Measurements from ENCODE around the gene UAP1L1.

The UAP1L1 gene

GRCh38 chr9:137046088-137046787 is 31.1 kb upstream of the UAP1L1 start, which contains the start of gene NPDC1 (continued):
- TF ChIP-seq ATF2 (tag by site-specific recombination; IDR thresholded peaks at IDR 0.05; ENCODE audit: low read depth) (no peak), ZNF140 (tag by site-specific recombination; IDR thresholded peaks at IDR 0.05) (no peak), ZNF138 (tag by site-specific recombination; IDR thresholded peaks at IDR 0.05; ENCODE audit: borderline replicate concordance) (no peak), ZNF239 (tag by site-specific recombination; IDR thresholded peaks at IDR 0.05) (0 out of 2 replicates have a peak, but pooled peaks have one; percentile 10), ZNF292 (tag by site-specific recombination; IDR thresholded peaks at IDR 0.05; ENCODE audit: borderline replicate concordance, low read depth) (no peak), ZNF785 (tag by site-specific recombination; IDR thresholded peaks at IDR 0.05) (no peak), ZNF18 (tag by site-specific recombination; IDR thresholded peaks at IDR 0.05) (no peak), SCRT1 (tag by site-specific recombination; IDR thresholded peaks at IDR 0.05; ENCODE audit: borderline replicate concordance) (no peak), KLF16 (tag by site-specific recombination; IDR thresholded peaks at IDR 0.05) (0 out of 2 replicates have a peak, but pooled peaks have one; percentile 72), PRDM10 (tag by site-specific recombination; IDR thresholded peaks at IDR 0.05) (0 out of 2 replicates have a peak, but pooled peaks have one; percentile 43), ZNF623 (tag by site-specific recombination; IDR thresholded peaks at IDR 0.05) (no peak; the same call in 1 of the 2 replicates), ZNF626 (tag by site-specific recombination; IDR thresholded peaks at IDR 0.05) (no peak), ZNF426 (tag by site-specific recombination; IDR thresholded peaks at IDR 0.05) (no peak), KLF7 (tag by site-specific recombination; IDR thresholded peaks at IDR 0.05; ENCODE audit: borderline replicate concordance) (peak; percentile 42; the same call in 1 of the 2 replicates), ZNF677 (tag by site-specific recombination; IDR thresholded peaks at IDR 0.05) (no peak), ZNF521 (tag by site-specific recombination; IDR thresholded peaks at IDR 0.05) (no peak), ZBTB1 (tag by site-specific recombination; IDR thresholded peaks at IDR 0.05) (peak; percentile 86; the same call in 1 of the 2 replicates), ZNF600 (tag by site-specific recombination; IDR thresholded peaks at IDR 0.05) (peak; percentile 69), ZNF645 (tag by site-specific recombination; IDR thresholded peaks at IDR 0.05) (no peak), ZBTB11 (tag by site-specific recombination; conservative IDR thresholded peaks at IDR 0.05; ENCODE audit: low read depth) (0 out of 2 replicates have a peak, but pooled peaks have one; percentile 35), KLF17 (tag by site-specific recombination; IDR thresholded peaks at IDR 0.05) (0 out of 2 replicates have a peak, but pooled peaks have one; percentile 33), ZNF776 (tag by site-specific recombination; IDR thresholded peaks at IDR 0.05; ENCODE audit: borderline replicate concordance) (no peak), ZBTB10 (tag by site-specific recombination; IDR thresholded peaks at IDR 0.05) (peak; percentile 85)
